Endothelial cell (in vitro differentiated cells): Measurements from ENCODE around the gene CDR2. TPM values are rescaled to one million over a fixed set of nuclear protein-coding genes. Genes with fewer than 3 reads are reported as not detected.
"Not testable (repeated sequence)": the region's sequence is repeated elsewhere in the genome, so short reads cannot be mapped to it uniquely, and the experiment has no call there.

ENCODE experiments used
- DNase-seq: peaks from one replicate; pipeline ENCODE4 v3.0.0; 2021; ENCODE audit warnings: low spot score
- H3K27ac Mint-ChIP-seq: one replicate; pipeline ENCODE4 v1.8.0; 2021; ENCODE audit warnings: mixed read lengths, inconsistent platforms; ENCODE audit not compliant: unreplicated experiment
- H3K27me3 Mint-ChIP-seq: one replicate; pipeline ENCODE4 v1.8.0; 2021; ENCODE audit warnings: mild to moderate bottlenecking, moderate library complexity, mixed read lengths, inconsistent platforms; ENCODE audit not compliant: unreplicated experiment
- H3K36me3 Mint-ChIP-seq: one replicate; pipeline ENCODE4 v1.8.0; 2021; ENCODE audit warnings: mild to moderate bottlenecking, low read depth, mixed read lengths, inconsistent platforms; ENCODE audit not compliant: unreplicated experiment
- H3K4me1 Mint-ChIP-seq: one replicate; pipeline ENCODE4 v1.8.0; 2021; ENCODE audit warnings: mild to moderate bottlenecking, mixed read lengths, inconsistent platforms; ENCODE audit not compliant: unreplicated experiment
- H3K4me3 Mint-ChIP-seq: one replicate; pipeline ENCODE4 v1.8.0; 2021; ENCODE audit warnings: mild to moderate bottlenecking, mixed read lengths, inconsistent platforms; ENCODE audit not compliant: unreplicated experiment
- H3K9me3 Mint-ChIP-seq: one replicate; pipeline ENCODE4 v1.8.0; 2021; ENCODE audit warnings: mixed read lengths, inconsistent platforms; ENCODE audit not compliant: unreplicated experiment
- CTCF ChIP-seq: fragments of 200-600 bp; sonication (generic); IDR thresholded peaks from one replicate; pipeline ENCODE4 v1.5.0; 2021; ENCODE audit warnings: antibody characterized with exemption; ENCODE audit not compliant: unreplicated experiment
- total RNA-seq: library from RNA; stranded (reverse); fragmentation: NEBNext Ultra II Directional; extraction: Animal tissue kit (Norgen Biotek cat#: 25700); gene quantifications from one replicate; pipeline ENCODE4 v1.2.1, GENCODE V29; 2021; ENCODE audit not compliant: unreplicated experiment

The CDR2 gene
- total RNA-seq, 1 donor from 2014 or later = 26.3 TPM

- H3K4me1 Mint-ChIP-seq = no peaks in the 10 kb centered on the region
- no peak overlapping the region for H3K27ac Mint-ChIP-seq
- DNase-seq = no peak
- H3K9me3 Mint-ChIP-seq = no peaks in the 10 kb centered on the region
- H3K4me3 Mint-ChIP-seq = no peak overlapping the region
- no peak for TF ChIP-seq CTCF
- peaks cover 34% of the 10 kb centered on the region for H3K36me3 Mint-ChIP-seq
- peaks cover 4% of the 10 kb centered on the region for H3K27me3 Mint-ChIP-seq
Measured at GRCh38 chr16:22307838-22308237, 66.6 kb downstream of the CDR2 start.

GRCh38 chr16:22306788-22307187 is 67.6 kb downstream of the CDR2 start:
- Mint-ChIP-seq H3K9me3 (no peaks in the 10 kb centered on the region), H3K4me1 (no peaks in the 10 kb centered on the region), H3K4me3 (no peak overlapping the region), H3K27ac (no peak overlapping the region), H3K36me3 (peaks cover 34% of the 10 kb centered on the region), H3K27me3 (peaks cover 5% of the 10 kb centered on the region)
- no peak for DNase-seq
- TF ChIP-seq CTCF = no peak

- H3K9me3 Mint-ChIP-seq = no peaks in the 10 kb centered on the region
- peaks cover 28% of the 10 kb centered on the region for H3K36me3 Mint-ChIP-seq
- no peak for TF ChIP-seq CTCF
- H3K4me3 Mint-ChIP-seq = peak overlapping the region; percentile 25
- H3K27me3 Mint-ChIP-seq = peaks cover 5% of the 10 kb centered on the region
- H3K4me1 Mint-ChIP-seq = peaks cover 3% of the 10 kb centered on the region
- no peak overlapping the region for H3K27ac Mint-ChIP-seq
- no peak for DNase-seq
Measured at GRCh38 chr16:22304411-22304810, 70.0 kb downstream of the CDR2 start.

GRCh38 chr16:22302776-22303363 is 71.5 kb downstream of the CDR2 start:
- Mint-ChIP-seq H3K36me3 (peaks cover 24% of the 10 kb centered on the region), H3K4me3 (peak overlapping the region; percentile 51), H3K27ac (no peak overlapping the region), H3K9me3 (no peaks in the 10 kb centered on the region), H3K27me3 (peaks cover 9% of the 10 kb centered on the region), H3K4me1 (peaks cover 6% of the 10 kb centered on the region)
- no peak for DNase-seq
- no peak for TF ChIP-seq CTCF

GRCh38 chr16:22301423-22301822 is 73.0 kb downstream of the CDR2 start:
- DNase-seq, H3K4me1 Mint-ChIP-seq, H3K27ac Mint-ChIP-seq, H3K9me3 Mint-ChIP-seq, H3K4me3 Mint-ChIP-seq: not testable (repeated sequence)
- Mint-ChIP-seq H3K27me3 (peaks cover 17% of the 10 kb centered on the region), H3K36me3 (peaks cover 21% of the 10 kb centered on the region)
